KMS-11 (cell line): ENCODE measurements around the gene UBA7.

ENCODE experiments used
- H2AFZ ChIP-seq: fragments of 200-600 bp; sonication (generic); 2 replicates; pipeline ENCODE4 v1.6.1; 2016; ENCODE audit warnings: antibody characterized with exemption, mixed run types, low read depth
- H3K27ac ChIP-seq: fragments of 200-600 bp; sonication (generic); 2 replicates; pipeline ENCODE4 v1.6.1; 2016; ENCODE audit warnings: mild to moderate bottlenecking, mixed run types
- H3K27me3 ChIP-seq: fragments of 200-600 bp; sonication (generic); 2 replicates; pipeline ENCODE4 v1.6.1; 2017; ENCODE audit warnings: mild to moderate bottlenecking, low read depth, mixed run types, moderate library complexity; ENCODE audit not compliant: insufficient read depth
- H3K36me3 ChIP-seq: fragments of 200-600 bp; sonication (generic); 2 replicates; pipeline ENCODE4 v1.6.1; 2017; ENCODE audit warnings: mild to moderate bottlenecking, mixed run types; ENCODE audit not compliant: insufficient read depth
- H3K4me1 ChIP-seq: fragments of 200-600 bp; sonication (generic); 2 replicates; pipeline ENCODE4 v1.6.1; 2016; ENCODE audit warnings: mild to moderate bottlenecking, low read depth, mixed run types; ENCODE audit not compliant: poor library complexity, severe bottlenecking
- H3K4me2 ChIP-seq: fragments of 200-600 bp; sonication (generic); 2 replicates; pipeline ENCODE4 v1.7.0; 2016; ENCODE audit warnings: mild to moderate bottlenecking, mixed run types
- H3K4me3 ChIP-seq: fragments of 200-600 bp; sonication (generic); IDR thresholded peaks from 2 replicates; pipeline ENCODE4 v1.6.1; 2017; ENCODE audit warnings: low read depth, low read length, mixed read lengths; ENCODE audit not compliant: insufficient read depth
- H3K79me2 ChIP-seq: fragments of 200-600 bp; sonication (generic); 2 replicates; pipeline ENCODE4 v1.6.1; 2016; ENCODE audit warnings: low read depth, mixed run types; ENCODE audit not compliant: insufficient read depth
- H3K9ac ChIP-seq: fragments of 200-600 bp; sonication (generic); 2 replicates; pipeline ENCODE4 v1.6.1; 2016; ENCODE audit warnings: mild to moderate bottlenecking, mixed run types
- H4K20me1 ChIP-seq: fragments of 200-600 bp; sonication (generic); 2 replicates; pipeline ENCODE4 v1.6.1; 2016; ENCODE audit warnings: mild to moderate bottlenecking, mixed run types; ENCODE audit not compliant: insufficient read depth
- CTCF ChIP-seq: fragments of 200-600 bp; sonication (generic); conservative IDR thresholded peaks from 2 replicates; pipeline ENCODE4 v1.6.1; 2017; ENCODE audit warnings: low read depth, mild to moderate bottlenecking, antibody characterized with exemption, low read length, moderate library complexity, mixed read lengths

Gene UBA7

GRCh38 chr3:49775538-49775937, 38.2 kb downstream of the UBA7 start:
- no peak overlapping the region for H3K27ac ChIP-seq
- H3K36me3 ChIP-seq: no peaks in the 10 kb centered on the region
- H3K79me2 ChIP-seq: peaks cover 43% of the 10 kb centered on the region
- no peak overlapping the region for H3K4me2 ChIP-seq
- no peak for TF ChIP-seq CTCF
- no peak overlapping the region for H3K4me3 ChIP-seq
- H4K20me1 ChIP-seq: no peaks in the 10 kb centered on the region
- H3K27me3 ChIP-seq: no peaks in the 10 kb centered on the region
- H3K4me1 ChIP-seq: peaks cover 7% of the 10 kb centered on the region
- H3K9ac ChIP-seq: no peak overlapping the region
- no peak overlapping the region for H2AFZ ChIP-seq

DNA sequence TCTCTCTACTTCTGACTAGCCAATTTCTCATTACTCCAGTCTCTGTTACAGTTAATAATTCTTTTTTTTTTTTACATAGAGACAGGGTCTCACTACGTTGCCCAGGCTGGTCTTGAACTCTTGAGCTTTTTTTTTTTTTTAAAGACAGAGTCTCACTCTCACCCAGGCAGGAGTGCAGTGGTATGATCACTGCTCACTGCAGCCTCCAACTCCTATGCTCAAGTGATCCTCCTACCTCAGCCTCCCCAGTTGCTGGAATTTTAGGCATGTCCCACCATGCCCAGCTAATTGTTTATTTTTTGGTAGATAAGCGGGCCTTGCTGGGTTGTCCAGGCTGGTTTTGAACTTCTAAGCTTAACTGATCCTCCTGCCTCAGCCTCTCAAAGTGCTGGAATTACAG, 41.0 kb downstream of the UBA7 start:
- no peak overlapping the region for H2AFZ ChIP-seq
- H3K36me3 ChIP-seq: no peaks in the 10 kb centered on the region
- H3K4me1 ChIP-seq: peaks cover 7% of the 10 kb centered on the region
- no peaks in the 10 kb centered on the region for H4K20me1 ChIP-seq
- no peaks in the 10 kb centered on the region for H3K27me3 ChIP-seq
- H3K4me2 ChIP-seq: no peak overlapping the region
- H3K27ac ChIP-seq: no peak overlapping the region
- H3K9ac ChIP-seq: no peak overlapping the region
- no peak for TF ChIP-seq CTCF
- peaks cover 44% of the 10 kb centered on the region for H3K79me2 ChIP-seq
- no peak overlapping the region for H3K4me3 ChIP-seq

DNA sequence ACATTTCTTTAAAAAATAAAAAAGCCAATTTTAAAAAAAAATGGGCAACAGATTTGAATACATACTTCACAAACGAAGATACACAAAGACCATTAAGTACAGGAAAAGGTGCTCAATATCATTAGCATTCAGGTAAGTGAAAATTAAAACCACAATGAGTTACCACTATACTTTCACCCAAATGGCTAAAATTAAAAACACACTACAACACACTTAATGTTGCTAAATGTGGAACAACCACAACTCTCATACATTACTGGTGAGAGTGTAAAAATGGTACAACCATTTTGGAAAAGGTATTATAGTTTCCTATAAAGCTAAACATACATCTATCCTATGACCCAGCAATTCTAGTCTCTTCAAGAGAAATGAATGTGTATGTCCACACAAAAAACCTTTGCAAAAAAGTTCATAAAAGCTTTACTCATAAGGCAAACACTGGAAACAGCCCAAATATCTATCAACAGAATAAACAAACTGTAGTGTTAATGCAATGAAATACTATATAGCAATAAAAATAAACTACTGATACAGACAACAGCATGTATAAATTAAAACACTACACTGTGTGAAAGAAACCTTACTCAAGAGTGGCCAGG, 42.3 kb downstream of the UBA7 start:
- Histone ChIP-seq H3K27ac (no peak overlapping the region), H2AFZ (no peak overlapping the region), H3K79me2 (peaks cover 45% of the 10 kb centered on the region), H3K4me1 (peaks cover 7% of the 10 kb centered on the region), H3K4me2 (no peak overlapping the region), H3K9ac (no peak overlapping the region), H4K20me1 (no peaks in the 10 kb centered on the region), H3K27me3 (no peaks in the 10 kb centered on the region), H3K4me3 (no peak overlapping the region), H3K36me3 (no peaks in the 10 kb centered on the region)
- no peak for TF ChIP-seq CTCF

DNA sequence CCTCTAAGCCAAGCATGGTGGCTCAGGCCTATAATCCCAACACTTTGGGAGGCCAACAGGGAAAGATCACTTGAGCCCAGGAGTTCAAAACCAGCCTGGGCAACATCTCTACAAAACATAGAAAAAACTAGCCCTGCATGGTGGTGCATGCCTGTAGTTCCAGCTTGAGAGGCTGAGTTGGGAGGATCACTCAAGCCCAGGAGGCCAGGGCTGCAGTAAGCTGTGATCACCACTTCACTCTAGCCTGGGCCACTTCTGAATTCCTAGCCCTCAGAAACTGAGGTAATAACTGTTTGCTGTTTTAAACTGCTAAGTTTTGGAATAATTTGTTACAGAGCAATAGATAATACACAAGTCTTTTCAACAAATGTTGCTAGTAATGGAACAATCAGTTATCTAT, 43.8 kb downstream of the UBA7 start:
- Histone ChIP-seq H2AFZ (no peak overlapping the region), H3K9ac (no peak overlapping the region), H3K4me2 (no peak overlapping the region), H4K20me1 (no peaks in the 10 kb centered on the region), H3K4me1 (peaks cover 7% of the 10 kb centered on the region), H3K4me3 (no peak overlapping the region), H3K27ac (no peak overlapping the region), H3K79me2 (peaks cover 55% of the 10 kb centered on the region), H3K27me3 (no peaks in the 10 kb centered on the region), H3K36me3 (no peaks in the 10 kb centered on the region)
- TF ChIP-seq CTCF: no peak
